LHCN-M2 (cell line): Measurements from ENCODE around the gene FDX1. TPM values are rescaled to one million over a fixed set of nuclear protein-coding genes. Genes with fewer than 3 reads are reported as not detected.

ENCODE experiments used
- DNase-seq: peaks from one replicate; pipeline ENCODE4 v3.0.0-alpha.2; 2012; ENCODE audit warnings: low read depth
- total RNA-seq: library from RNA; depleted of rRNA; stranded (reverse); fragments of >200 nt; gene quantifications from 2 replicates; pipeline ENCODE4 v1.2.3, GENCODE V29; 2014

The FDX1 gene
- total RNA-seq, 1 experiment from 2014 or later: 19.5 TPM

GRCh38 chr11:110431051-110431672, 1.4 kb downstream of the FDX1 start:
- peak; percentile 22 for DNase-seq

DNA sequence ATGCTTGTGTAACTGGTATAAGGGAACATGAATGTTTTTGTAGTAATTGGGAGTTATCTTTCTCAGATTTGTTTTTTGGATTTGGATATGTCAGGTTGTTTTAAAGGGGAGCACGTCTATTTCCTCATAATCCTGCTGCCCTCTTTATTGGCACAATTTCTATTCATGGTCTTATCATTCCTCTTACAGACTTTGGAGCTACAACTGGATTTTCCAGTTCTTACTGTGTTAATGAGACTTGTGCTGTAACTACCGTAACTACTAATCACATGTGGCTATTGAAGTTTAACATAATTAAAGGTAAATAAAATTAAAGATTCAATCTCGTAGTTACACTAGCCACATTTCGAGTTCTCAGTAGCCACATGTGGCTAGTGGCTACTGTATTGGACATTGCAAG, 1.9 kb downstream of the FDX1 start:
- DNase-seq: no peak

DNA sequence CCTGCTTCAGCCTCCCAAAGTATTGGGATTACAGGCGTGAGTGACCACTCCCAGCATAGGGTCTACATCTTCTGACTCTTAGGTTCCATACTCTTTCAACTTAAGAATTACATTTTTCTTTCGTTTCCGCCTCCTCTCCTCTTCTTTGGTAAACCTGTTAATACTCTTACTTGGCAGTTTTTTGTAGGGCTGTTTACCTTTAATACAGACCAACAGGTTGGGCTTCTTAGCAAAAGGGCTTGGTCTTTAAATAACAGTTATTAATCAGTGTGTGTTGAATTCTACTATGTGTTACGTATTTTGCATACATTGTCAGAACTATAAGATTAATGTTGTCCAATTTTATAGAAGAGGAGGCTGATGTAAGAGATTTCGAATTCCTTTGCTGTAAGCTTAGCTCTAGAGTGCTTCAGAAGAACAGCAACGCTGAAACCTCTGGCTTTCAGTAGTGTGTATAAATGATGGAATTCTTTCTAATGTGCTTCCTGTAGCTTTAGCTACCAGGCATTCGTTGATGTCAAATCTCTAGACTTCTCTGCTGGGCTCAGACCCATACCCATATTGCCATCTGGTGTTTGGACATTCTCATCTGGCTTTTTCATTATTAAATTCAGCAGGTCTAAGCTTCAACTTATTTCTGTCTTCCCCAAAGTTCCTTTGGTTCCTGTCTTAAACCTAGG, 3.1 kb downstream of the FDX1 start:
- peak; percentile 13 for DNase-seq

- peak; percentile 37 for DNase-seq
Measured at GRCh38 chr11:110433393-110434333, 3.9 kb downstream of the FDX1 start.

DNA sequence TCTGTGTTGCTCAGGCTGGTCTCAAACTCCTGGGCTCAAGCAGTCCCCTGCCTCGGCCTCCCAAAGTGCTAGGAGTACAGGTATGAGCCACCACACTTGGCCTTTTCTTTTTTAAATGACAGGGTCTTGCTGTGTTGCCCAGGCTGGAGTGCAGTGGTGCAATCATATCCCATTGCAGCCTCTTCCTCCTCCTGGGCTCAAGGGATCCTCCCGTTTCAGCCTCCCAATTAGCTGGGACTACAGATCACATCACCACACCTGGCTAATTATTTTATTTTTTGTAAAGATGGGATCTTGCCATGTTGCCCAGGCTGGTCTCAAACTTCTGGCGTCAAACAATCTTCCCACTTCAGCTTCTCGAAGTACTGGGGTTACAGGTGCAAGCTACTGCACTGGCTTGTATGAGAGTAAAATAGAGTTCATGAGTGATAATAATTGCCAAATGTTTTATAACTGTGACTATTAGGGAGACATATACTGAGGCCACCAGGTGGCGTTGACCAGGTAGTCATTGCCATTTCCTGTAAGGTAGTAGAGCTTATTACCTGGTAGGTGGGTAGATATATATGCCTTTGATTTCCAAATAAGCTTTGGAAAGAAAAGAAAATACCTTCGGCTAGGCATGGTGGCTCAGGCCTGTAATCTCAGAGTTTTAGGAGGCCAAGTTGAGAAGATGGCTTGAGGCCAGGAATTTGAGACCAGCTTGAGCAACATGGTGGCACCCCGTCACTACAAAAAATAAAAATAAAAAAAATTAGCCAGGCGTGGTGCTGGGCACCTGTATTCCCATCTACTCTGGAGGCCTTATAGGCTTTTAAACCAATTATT, 5.4 kb downstream of the FDX1 start:
- DNase-seq: no peak

- DNase-seq: peak; percentile 69
Measured at GRCh38 chr11:110435780-110436717, 6.3 kb downstream of the FDX1 start.

GRCh38 chr11:110438017-110438416, 8.3 kb downstream of the FDX1 start:
- DNase-seq: no peak

DNA sequence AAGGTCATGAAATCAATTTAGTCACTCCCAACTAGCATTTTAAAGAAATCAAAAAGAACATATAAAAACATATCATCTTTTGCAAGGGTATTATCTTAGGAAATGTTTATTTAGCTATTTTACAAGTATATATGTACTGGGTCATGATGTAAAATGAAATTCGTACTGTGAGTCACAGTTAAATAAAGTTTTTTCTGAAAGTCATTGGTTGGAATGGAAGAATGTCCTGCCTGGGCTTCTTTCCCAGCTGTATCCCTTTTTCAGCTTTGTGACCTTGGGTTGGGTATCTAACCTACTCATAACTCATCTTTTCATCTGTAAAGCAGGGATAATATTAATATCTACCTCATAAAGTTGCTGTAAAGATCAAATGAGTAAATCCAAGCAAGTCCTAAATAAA, 15.7 kb downstream of the FDX1 start:
- DNase-seq: no peak

- no peak for DNase-seq
Measured at GRCh38 chr11:110446061-110446460, 16.3 kb downstream of the FDX1 start.

- DNase-seq: no peak
Measured at GRCh38 chr11:110446594-110446993, 16.8 kb downstream of the FDX1 start.

DNA sequence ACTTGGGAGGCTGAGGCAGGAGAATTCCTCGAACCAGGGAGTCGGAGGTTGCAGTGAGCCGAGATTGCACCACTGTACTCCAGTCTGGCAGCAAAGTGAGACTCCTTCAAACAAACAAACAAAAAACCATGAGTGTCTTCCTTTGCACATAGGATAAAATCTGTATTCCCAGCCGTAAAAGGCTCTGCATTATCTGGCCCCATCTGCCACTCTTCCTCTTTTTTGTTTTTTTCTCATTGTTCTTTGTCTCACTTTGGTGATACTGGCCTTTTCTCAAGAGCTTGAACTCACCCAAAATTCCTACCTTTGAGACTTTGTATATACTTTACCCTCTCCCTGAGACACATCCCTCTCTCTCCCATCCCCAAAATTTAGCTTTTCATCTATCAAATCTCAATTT, 17.6 kb downstream of the FDX1 start:
- DNase-seq: no peak

- no peak for DNase-seq
Measured at GRCh38 chr11:110447897-110448745, 18.4 kb downstream of the FDX1 start.

DNA sequence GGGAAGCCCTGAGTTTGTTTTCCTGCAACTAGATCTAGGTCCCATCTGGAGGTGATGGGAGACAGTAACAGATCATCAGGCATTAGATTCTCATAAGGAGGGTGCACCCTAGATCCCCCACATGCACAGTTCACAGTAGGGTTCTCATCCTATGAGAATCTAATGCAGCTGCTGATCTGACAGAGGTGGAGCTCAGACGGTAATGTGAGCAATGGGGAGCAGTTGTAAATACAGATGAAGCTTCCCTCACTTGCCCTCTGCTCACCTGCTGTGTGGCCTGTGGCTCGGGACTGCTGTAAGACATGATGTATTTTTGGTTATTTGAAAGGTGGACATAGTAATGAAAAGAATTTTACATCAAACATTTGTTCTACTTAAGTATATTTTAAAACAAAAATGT, 20.5 kb downstream of the FDX1 start:
- no peak for DNase-seq

GRCh38 chr11:110452720-110453119, 23.0 kb downstream of the FDX1 start:
- no peak for DNase-seq

- DNase-seq: no peak
Measured at GRCh38 chr11:110453684-110454354, 24.1 kb downstream of the FDX1 start.

DNA sequence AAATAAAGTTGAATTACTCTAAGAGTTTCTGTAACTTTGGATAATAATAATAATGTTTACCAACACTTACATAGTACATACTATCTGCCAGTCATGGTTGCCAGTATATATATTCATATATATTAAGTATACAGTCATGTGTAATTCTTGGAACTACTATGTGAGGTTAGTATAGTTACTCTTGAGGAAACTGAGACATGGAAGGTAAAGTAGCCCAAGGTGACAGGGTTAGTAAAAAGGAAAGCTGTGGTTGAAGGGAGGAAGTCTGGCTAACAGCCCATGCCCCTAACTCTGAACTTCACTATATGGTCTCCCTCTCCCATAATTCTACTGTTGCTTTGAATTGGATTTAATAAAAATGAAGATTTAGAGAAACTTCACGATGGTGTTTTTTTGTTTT, 24.9 kb downstream of the FDX1 start:
- no peak for DNase-seq

GRCh38 chr11:110455718-110456117, 26.0 kb downstream of the FDX1 start:
- DNase-seq: no peak

DNA sequence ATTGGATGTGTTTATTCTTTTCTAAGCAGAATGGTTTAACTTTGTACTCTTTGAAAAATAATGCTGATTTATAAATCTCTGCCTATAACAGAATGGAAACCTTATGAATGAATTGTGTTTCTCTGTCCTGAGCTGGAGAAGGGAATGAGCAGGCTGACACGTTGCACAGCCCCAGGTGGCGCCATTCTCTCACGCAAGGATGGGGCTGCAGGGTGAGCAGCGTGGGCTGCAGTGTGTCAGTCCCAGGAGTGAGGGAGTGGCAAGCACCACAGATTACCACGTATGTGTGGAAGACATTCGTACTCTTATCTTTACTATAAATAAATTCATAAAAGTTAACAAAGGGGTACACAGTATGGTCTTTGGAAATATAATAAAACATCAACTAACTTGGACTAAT, 33.4 kb downstream of the FDX1 start:
- DNase-seq: peak; percentile 43

DNA sequence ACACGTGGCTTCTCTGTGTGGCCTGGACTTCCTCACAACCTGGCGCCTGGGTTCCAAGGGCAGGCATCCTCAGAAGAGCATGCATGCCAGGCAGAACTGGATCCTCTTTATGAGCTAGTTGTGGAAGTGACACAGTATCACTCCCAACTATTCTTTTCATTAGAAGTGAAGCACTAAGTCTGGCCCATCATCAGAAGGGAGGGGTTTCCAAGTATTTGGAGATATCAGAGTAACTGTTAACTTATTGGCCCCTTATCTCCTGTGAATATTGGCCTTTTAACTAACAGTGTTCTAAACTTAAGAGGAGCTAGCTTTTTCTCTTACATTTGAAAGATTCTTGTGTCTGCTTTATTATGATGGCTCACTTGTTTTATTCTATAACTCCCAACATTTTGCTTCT, 35.5 kb downstream of the FDX1 start:
- no peak for DNase-seq
